ENCODE measurements around the gene SMIM35.

DNA sequence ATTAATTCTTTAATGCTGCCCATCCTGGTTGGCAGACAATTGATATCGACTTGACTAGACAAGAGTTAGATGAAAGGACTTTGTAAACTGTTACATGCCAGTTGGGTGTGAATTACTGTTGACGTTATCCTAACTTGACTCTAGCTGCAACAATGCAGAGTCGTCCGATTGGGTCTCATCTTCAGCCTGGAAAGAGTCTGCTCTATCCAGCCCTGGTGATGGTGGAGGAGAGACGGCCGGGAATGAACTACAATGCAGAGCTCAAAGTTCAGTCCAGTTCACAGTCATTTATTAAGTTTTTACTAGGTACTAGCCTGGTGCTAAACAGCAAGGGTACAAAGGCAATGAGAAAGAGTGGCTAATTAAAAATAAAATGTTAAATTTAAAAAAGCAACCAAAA is 4.9 kb upstream of the SMIM35 start:
- TF ChIP-seq, protein P1, sequence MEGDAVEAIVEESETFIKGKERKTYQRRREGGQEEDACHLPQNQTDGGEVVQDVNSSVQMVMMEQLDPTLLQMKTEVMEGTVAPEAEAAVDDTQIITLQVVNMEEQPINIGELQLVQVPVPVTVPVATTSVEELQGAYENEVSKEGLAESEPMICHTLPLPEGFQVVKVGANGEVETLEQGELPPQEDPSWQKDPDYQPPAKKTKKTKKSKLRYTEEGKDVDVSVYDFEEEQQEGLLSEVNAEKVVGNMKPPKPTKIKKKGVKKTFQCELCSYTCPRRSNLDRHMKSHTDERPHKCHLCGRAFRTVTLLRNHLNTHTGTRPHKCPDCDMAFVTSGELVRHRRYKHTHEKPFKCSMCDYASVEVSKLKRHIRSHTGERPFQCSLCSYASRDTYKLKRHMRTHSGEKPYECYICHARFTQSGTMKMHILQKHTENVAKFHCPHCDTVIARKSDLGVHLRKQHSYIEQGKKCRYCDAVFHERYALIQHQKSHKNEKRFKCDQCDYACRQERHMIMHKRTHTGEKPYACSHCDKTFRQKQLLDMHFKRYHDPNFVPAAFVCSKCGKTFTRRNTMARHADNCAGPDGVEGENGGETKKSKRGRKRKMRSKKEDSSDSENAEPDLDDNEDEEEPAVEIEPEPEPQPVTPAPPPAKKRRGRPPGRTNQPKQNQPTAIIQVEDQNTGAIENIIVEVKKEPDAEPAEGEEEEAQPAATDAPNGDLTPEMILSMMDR (IDR thresholded peaks at IDR 0.05; ENCODE audit: insufficient read depth, low read length): no peak
- TF ChIP-seq, protein P2, sequence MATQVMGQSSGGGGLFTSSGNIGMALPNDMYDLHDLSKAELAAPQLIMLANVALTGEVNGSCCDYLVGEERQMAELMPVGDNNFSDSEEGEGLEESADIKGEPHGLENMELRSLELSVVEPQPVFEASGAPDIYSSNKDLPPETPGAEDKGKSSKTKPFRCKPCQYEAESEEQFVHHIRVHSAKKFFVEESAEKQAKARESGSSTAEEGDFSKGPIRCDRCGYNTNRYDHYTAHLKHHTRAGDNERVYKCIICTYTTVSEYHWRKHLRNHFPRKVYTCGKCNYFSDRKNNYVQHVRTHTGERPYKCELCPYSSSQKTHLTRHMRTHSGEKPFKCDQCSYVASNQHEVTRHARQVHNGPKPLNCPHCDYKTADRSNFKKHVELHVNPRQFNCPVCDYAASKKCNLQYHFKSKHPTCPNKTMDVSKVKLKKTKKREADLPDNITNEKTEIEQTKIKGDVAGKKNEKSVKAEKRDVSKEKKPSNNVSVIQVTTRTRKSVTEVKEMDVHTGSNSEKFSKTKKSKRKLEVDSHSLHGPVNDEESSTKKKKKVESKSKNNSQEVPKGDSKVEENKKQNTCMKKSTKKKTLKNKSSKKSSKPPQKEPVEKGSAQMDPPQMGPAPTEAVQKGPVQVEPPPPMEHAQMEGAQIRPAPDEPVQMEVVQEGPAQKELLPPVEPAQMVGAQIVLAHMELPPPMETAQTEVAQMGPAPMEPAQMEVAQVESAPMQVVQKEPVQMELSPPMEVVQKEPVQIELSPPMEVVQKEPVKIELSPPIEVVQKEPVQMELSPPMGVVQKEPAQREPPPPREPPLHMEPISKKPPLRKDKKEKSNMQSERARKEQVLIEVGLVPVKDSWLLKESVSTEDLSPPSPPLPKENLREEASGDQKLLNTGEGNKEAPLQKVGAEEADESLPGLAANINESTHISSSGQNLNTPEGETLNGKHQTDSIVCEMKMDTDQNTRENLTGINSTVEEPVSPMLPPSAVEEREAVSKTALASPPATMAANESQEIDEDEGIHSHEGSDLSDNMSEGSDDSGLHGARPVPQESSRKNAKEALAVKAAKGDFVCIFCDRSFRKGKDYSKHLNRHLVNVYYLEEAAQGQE (IDR thresholded peaks at IDR 0.05; ENCODE audit: insufficient replicate concordance, low read depth): no peak
- TF ChIP-seq GABPA (IDR thresholded peaks at IDR 0.05; ENCODE audit: low read depth): no peak

All from HL-60 (cell line).